PC-3 (cell line): ENCODE measurements around the gene C15orf40.

Experiments
- CTCF ChIP-seq: fragments of 300-600 bp; sonication (generic); conservative IDR thresholded peaks from 2 replicates; pipeline ENCODE4 v1.5.1; 2017; ENCODE audit warnings: antibody characterized with exemption, low read depth, mild to moderate bottlenecking, low read length
- EZH2 ChIP-seq: fragments of 300-600 bp; sonication (generic); IDR thresholded peaks from one replicate; pipeline ENCODE4 v1.6.1; 2017; ENCODE audit warnings: antibody characterized with exemption, mild to moderate bottlenecking, low read length; ENCODE audit not compliant: unreplicated experiment
- EZH2phosphoT487 ChIP-seq: fragments of 300-600 bp; sonication (generic); IDR thresholded peaks from 2 replicates; pipeline ENCODE4 v1.6.1; 2018; ENCODE audit warnings: mild to moderate bottlenecking, antibody characterized with exemption, low read length, borderline replicate concordance

- TF ChIP-seq EZH2phosphoT487 (no peak), CTCF (no peak), EZH2 (no peak)
Measured at GRCh38 chr15:83039206-83039605, 27.8 kb upstream of the C15orf40 start.
